ENCODE measurements around the gene SMARCAL1. TPM values are rescaled to one million over a fixed set of nuclear protein-coding genes. Genes with fewer than 3 reads are reported as not detected.

Gene SMARCAL1
- total and polyA plus RNA-seq, 2 of the 13 experiments (the other 11 are each of a cell fraction or from before 2014, with no cell fraction given) = 12.7 to 21.3 TPM

DNA sequence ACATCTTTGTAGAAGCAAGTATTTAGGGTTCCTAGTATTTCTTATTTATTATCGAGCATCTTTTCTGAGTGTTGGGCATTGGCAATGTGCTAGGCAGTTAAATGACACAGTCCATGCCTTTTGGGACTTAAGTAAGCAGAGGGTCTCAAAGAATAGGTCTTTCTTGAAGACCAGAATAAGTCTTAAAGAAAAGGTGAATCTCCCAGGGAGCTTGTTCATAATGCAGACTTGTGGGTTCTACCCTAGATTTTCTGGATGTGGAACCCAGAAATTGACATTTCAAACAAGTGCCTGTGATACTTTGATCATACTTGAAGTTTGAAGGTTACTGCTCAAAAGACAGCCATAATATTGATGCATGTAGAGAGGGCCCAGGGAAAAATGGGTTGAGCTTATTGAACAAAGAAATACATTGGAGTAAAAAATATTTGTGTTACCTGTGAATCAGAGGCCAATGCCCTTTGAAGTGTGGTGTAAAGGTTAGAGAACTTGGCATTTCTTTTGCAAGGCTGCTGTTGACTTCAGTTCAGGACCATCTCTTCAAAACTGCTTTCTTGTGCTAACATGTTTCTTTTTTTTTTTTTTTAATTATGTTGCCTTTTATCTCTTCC, 110.7 kb downstream of the SMARCAL1 start (continued):
- TF ChIP-seq CEBPB (IDR thresholded peaks at IDR 0.05; ENCODE audit: borderline replicate concordance, low read depth, low read length) (peak; percentile 55; the same call in 1 of the 2 replicates), MIER2 (CRISPR knock-in tag; IDR thresholded peaks at IDR 0.05) (peak; percentile 52; the same call in 1 of the 2 replicates), NKX3-1 (CRISPR knock-in tag; IDR thresholded peaks at IDR 0.05) (peak; percentile 33; the same call in 1 of the 2 replicates), ZKSCAN8 (CRISPR knock-in tag; IDR thresholded peaks at IDR 0.05; ENCODE audit: borderline replicate concordance) (peak; percentile 30; the same call in 1 of the 2 replicates), ZMYM2 (CRISPR knock-in tag; IDR thresholded peaks at IDR 0.05) (peak; percentile 45; the same call in 1 of the 2 replicates), PHF5A (CRISPR knock-in tag; IDR thresholded peaks at IDR 0.05; ENCODE audit: low read depth, unreplicated experiment) (peak; percentile 69), GATAD2A (CRISPR knock-in tag; IDR thresholded peaks at IDR 0.05) (peak; percentile 74), LCORL (IDR thresholded peaks at IDR 0.05) (no peak), LCORL (CRISPR knock-in tag; IDR thresholded peaks at IDR 0.05) (0 out of 2 replicates have a peak, but pooled peaks have one; percentile 52), ELF3 (CRISPR knock-in tag; IDR thresholded peaks at IDR 0.05) (peak; percentile 63), ZFP82 (CRISPR knock-in tag; IDR thresholded peaks at IDR 0.05; ENCODE audit: borderline replicate concordance) (no peak), RXRA (CRISPR knock-in tag; IDR thresholded peaks at IDR 0.05) (peak; percentile 68; the same call in 1 of the 2 replicates), ARID2 (CRISPR knock-in tag; IDR thresholded peaks at IDR 0.05; ENCODE audit: borderline replicate concordance) (no peak), ZNF367 (CRISPR knock-in tag; IDR thresholded peaks at IDR 0.05; ENCODE audit: borderline replicate concordance) (no peak), ZNF839 (CRISPR knock-in tag; IDR thresholded peaks at IDR 0.05; ENCODE audit: borderline replicate concordance) (no peak), SOX13 (IDR thresholded peaks at IDR 0.05) (peak; percentile 37; the same call in 1 of the 2 replicates), SOX13 (CRISPR knock-in tag; conservative IDR thresholded peaks at IDR 0.05 in 1 of 2, IDR thresholded peaks at IDR 0.05 in 1 of 2) (peak in 1 of 2 experiments; percentile 86; a peak in 2 of 4 replicates), NCOA2 (CRISPR knock-in tag; IDR thresholded peaks at IDR 0.05) (peak; percentile 90), ZNF17 (CRISPR knock-in tag; IDR thresholded peaks at IDR 0.05) (no peak), ZNF335 (CRISPR knock-in tag; IDR thresholded peaks at IDR 0.05) (peak; percentile 51; the same call in 1 of the 2 replicates)
- TF ChIP-seq, protein P1, sequence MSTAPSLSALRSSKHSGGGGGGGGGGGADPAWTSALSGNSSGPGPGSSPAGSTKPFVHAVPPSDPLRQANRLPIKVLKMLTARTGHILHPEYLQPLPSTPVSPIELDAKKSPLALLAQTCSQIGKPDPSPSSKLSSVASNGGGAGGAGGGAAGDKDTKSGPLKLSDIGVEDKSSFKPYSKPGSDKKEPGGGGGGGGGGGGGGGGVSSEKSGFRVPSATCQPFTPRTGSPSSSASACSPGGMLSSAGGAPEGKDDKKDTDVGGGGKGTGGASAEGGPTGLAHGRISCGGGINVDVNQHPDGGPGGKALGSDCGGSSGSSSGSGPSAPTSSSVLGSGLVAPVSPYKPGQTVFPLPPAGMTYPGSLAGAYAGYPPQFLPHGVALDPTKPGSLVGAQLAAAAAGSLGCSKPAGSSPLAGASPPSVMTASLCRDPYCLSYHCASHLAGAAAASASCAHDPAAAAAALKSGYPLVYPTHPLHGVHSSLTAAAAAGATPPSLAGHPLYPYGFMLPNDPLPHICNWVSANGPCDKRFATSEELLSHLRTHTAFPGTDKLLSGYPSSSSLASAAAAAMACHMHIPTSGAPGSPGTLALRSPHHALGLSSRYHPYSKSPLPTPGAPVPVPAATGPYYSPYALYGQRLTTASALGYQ (CRISPR knock-in tag; IDR thresholded peaks at IDR 0.05) = peak; percentile 64; the same call in 1 of the 2 replicates
- TF ChIP-seq, protein P2, sequence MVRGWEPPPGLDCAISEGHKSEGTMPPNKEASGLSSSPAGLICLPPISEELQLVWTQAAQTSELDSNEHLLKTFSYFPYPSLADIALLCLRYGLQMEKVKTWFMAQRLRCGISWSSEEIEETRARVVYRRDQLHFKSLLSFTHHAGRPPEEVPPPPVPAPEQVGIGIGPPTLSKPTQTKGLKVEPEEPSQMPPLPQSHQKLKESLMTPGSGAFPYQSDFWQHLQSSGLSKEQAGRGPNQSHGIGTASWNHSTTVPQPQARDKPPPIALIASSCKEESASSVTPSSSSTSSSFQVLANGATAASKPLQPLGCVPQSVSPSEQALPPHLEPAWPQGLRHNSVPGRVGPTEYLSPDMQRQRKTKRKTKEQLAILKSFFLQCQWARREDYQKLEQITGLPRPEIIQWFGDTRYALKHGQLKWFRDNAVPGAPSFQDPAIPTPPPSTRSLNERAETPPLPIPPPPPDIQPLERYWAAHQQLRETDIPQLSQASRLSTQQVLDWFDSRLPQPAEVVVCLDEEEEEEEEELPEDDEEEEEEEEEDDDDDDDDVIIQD (CRISPR knock-in tag; IDR thresholded peaks at IDR 0.05; ENCODE audit: low read depth) = peak; percentile 66; the same call in 1 of the 2 replicates
- TF ChIP-seq, protein P3, sequence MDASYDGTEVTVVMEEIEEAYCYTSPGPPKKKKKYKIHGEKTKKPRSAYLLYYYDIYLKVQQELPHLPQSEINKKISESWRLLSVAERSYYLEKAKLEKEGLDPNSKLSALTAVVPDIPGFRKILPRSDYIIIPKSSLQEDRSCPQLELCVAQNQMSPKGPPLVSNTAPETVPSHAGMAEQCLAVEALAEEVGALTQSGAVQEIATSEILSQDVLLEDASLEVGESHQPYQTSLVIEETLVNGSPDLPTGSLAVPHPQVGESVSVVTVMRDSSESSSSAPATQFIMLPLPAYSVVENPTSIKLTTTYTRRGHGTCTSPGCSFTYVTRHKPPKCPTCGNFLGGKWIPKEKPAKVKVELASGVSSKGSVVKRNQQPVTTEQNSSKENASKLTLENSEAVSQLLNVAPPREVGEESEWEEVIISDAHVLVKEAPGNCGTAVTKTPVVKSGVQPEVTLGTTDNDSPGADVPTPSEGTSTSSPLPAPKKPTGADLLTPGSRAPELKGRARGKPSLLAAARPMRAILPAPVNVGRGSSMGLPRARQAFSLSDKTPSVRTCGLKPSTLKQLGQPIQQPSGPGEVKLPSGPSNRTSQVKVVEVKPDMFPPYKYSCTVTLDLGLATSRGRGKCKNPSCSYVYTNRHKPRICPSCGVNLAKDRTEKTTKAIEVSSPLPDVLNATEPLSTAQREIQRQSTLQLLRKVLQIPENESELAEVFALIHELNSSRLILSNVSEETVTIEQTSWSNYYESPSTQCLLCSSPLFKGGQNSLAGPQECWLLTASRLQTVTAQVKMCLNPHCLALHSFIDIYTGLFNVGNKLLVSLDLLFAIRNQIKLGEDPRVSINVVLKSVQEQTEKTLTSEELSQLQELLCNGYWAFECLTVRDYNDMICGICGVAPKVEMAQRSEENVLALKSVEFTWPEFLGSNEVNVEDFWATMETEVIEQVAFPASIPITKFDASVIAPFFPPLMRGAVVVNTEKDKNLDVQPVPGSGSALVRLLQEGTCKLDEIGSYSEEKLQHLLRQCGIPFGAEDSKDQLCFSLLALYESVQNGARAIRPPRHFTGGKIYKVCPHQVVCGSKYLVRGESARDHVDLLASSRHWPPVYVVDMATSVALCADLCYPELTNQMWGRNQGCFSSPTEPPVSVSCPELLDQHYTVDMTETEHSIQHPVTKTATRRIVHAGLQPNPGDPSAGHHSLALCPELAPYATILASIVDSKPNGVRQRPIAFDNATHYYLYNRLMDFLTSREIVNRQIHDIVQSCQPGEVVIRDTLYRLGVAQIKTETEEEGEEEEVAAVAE (CRISPR knock-in tag; IDR thresholded peaks at IDR 0.05; ENCODE audit: borderline replicate concordance) = peak; percentile 32; the same call in 1 of the 2 replicates
